ENCODE measurements around the gene USP32.

DNA sequence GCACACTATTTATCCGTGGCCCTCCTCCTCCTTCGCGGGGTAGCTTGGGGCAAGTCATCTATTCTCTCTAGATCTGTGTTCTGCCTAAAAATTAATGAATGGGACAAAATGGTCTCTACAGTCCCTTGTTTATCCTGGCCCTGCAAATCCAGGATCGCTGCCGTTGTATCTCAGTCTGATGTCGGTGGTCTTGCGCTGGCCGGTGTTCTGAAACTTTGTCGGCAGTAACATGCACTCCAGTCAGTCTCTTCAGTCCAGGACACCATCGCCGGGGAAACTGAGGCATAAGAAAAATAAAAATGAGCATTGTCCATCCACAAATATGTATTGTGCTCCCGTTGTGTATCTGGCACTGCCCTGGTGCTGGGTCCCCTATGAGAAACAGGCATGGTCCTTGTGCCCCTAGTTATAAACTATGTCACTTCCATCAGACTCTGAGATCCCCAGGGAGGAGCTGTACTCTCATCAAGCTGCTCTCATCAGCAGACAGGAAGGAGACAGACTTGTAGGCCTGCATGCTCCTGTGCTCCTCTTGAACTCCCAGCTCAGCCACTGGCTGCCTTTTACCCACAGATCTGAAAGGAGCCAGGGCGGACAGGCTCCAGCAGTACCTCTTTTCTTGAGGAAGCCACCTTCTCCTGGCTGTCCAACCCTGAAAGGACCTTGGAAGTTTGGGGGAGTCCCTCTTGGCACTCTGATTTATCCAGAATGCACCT, 255.8 kb downstream of the USP32 start:
- TF ChIP-seq, protein P1, sequence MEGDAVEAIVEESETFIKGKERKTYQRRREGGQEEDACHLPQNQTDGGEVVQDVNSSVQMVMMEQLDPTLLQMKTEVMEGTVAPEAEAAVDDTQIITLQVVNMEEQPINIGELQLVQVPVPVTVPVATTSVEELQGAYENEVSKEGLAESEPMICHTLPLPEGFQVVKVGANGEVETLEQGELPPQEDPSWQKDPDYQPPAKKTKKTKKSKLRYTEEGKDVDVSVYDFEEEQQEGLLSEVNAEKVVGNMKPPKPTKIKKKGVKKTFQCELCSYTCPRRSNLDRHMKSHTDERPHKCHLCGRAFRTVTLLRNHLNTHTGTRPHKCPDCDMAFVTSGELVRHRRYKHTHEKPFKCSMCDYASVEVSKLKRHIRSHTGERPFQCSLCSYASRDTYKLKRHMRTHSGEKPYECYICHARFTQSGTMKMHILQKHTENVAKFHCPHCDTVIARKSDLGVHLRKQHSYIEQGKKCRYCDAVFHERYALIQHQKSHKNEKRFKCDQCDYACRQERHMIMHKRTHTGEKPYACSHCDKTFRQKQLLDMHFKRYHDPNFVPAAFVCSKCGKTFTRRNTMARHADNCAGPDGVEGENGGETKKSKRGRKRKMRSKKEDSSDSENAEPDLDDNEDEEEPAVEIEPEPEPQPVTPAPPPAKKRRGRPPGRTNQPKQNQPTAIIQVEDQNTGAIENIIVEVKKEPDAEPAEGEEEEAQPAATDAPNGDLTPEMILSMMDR (IDR thresholded peaks at IDR 0.05): no peak
- no peak for TF ChIP-seq POLR2A (IDR thresholded peaks at IDR 0.05)
